Measurements from ENCODE around the gene CHRNE. TPM values are rescaled to one million over a fixed set of nuclear protein-coding genes. Genes with fewer than 3 reads are reported as not detected.

The CHRNE gene
- 0.05 to 0.12 TPM (median 0.07 TPM) in 4 of 5 replicates, not detected in the other for total RNA-seq (2022; extraction: Qiagen RNA extraction)

GRCh38 chr17:4903051-4903818 lies at the start of gene CHRNE:
Gene CHRNE, minus strand, starts transcription at chr17:4903098. Its CDS starts 35 bp downstream, at chr17:4903063.

GRCh38 chr17:4950746-4951204 lies 47.9 kb upstream of the CHRNE start, which contains the start of gene ENO3:
Gene ENO3, plus strand, starts transcription at chr17:4951119. Its CDS starts 711 bp downstream, at chr17:4951830.

GRCh38 chr17:4948166-4948930 lies 45.5 kb upstream of the CHRNE start, which contains the start of gene PFN1:
Gene PFN1, minus strand, starts transcription at chr17:4948530. Its CDS starts 136 bp downstream, at chr17:4948394.

DNA sequence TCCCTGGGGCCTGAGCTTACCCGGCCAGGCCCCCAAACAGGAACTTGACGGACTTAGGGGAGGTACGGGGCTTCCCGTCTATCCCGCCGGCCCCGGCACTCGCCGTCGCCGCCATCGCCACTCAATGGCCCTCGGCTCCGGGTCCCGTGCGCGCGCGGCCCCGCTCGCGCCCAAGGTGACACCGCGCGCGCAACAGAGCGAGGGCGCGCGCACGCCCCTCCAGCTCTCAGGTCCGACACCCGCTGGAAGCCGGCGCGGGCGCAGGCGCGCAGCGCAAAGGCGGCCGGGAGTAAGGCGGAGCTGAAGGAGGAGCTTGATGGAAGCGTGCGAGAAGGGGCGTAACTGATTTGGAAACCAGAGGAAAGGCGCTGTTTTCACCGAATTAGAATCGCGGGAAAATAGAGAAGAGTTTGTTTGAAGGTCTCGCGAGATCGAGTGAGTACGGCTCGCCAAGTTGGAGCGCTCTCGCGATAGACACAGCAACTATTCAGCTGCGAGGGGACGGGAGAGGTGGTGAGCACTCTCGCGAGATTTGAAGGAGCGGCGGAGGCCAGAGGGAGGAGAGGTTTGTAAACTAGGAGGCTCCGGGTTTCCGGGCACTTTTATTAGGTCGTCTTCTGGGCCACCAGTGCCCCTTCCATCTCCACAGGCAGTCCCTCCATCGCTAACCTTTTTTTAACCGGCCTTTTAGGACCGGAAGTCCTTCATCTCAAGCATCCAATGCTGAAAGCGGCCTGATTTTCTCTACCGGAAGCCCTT lies 37.1 kb upstream of the CHRNE start, which contains the start of the genes RNF167 and SLC25A11:
RNF167 (plus strand) TSS at position 473 of the 759 bp plus-strand sequence. CDS start 642 bp downstream, outside the sequence.
SLC25A11 (minus strand) TSS at position 251 of the 759 bp plus-strand sequence; CDS start at position 115, 136 bp downstream.

DNA sequence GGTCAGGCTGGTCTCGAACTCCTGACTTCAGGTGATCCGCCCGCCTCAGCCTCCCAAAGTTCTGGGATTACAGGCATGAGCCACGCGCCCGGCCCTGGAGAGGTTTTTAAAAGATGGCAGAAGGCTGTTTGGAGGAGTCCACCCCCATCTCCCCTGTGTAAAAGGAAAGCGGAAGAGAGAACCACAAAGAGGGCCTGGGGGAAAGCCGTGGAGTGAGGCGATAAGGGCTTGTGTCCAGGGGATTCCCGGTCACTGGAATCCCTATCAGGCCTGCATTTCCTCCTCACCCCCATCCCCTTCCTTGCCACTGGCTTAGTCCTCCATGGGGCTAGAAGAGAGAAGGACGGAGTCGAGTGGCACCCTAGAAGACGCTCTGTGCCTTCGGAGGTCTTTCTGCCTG lies 29.1 kb upstream of the CHRNE start, which contains the start of gene GP1BA:
GP1BA (plus strand) TSS at position 315 of the 400 bp plus-strand sequence. CDS start 328 bp downstream, outside the sequence.

GRCh38 chr17:4899341-4900230 lies 3.3 kb downstream of the CHRNE start, which contains the start of gene C17orf107:
Gene C17orf107, plus strand, starts transcription at chr17:4899536. Its CDS starts 227 bp downstream, at chr17:4899763.

Other genes starting within 250 kb of the CHRNE start
- 67.8 to 72.2 TPM (median 71.2 TPM) in 5 replicates for gene PELP1, start 199.0 kb downstream of the CHRNE start, total RNA-seq (2022; extraction: Qiagen RNA extraction)
- 48.0 to 63.1 TPM (median 54.3 TPM) in 5 replicates for gene ARRB2, start 192.5 kb downstream of the CHRNE start, total RNA-seq (2022; extraction: Qiagen RNA extraction)
- gene MED11, start 171.7 kb downstream of the CHRNE start, total RNA-seq (2022; extraction: Qiagen RNA extraction) = 36.8 to 42.3 TPM (median 40.0 TPM) in 5 replicates
- gene ZMYND15, start 163.3 kb downstream of the CHRNE start, total RNA-seq (2022; extraction: Qiagen RNA extraction) = 0.31 to 0.51 TPM (median 0.41 TPM) in 5 replicates
- 13.6 to 19.1 TPM (median 15.5 TPM) in 5 replicates for gene CXCL16, start 163.2 kb downstream of the CHRNE start, total RNA-seq (2022; extraction: Qiagen RNA extraction)
- 0.21 to 1.0 TPM (median 0.47 TPM) in 5 replicates for gene TM4SF5, start 131.2 kb downstream of the CHRNE start, total RNA-seq (2022; extraction: Qiagen RNA extraction)
- gene VMO1, start 116.7 kb downstream of the CHRNE start, total RNA-seq (2022; extraction: Qiagen RNA extraction) = 0.41 to 1.1 TPM (median 0.74 TPM) in 5 replicates
- gene GLTPD2, start 114.1 kb downstream of the CHRNE start, total RNA-seq (2022; extraction: Qiagen RNA extraction) = 0.10 TPM in 1 of 5 replicates, not detected in the others
- 442 to 505 TPM (median 483 TPM) in 5 replicates for gene PSMB6, start 106.9 kb downstream of the CHRNE start, total RNA-seq (2022; extraction: Qiagen RNA extraction)
- gene PLD2, start 95.9 kb downstream of the CHRNE start, total RNA-seq (2022; extraction: Qiagen RNA extraction) = 18.9 to 25.3 TPM (median 23.9 TPM) in 5 replicates
- gene MINK1, start 69.8 kb downstream of the CHRNE start, total RNA-seq (2022; extraction: Qiagen RNA extraction) = 47.9 to 64.6 TPM (median 57.9 TPM) in 5 replicates
- 0.17 to 0.31 TPM (median 0.25 TPM) in 5 replicates for gene C17orf107, start 3.6 kb downstream of the CHRNE start, total RNA-seq (2022; extraction: Qiagen RNA extraction)
- gene GP1BA, start 29.2 kb upstream of the CHRNE start, total RNA-seq (2022; extraction: Qiagen RNA extraction) = not detected in 5 replicates
- gene SLC25A11, start 36.9 kb upstream of the CHRNE start, total RNA-seq (2022; extraction: Qiagen RNA extraction) = 59.5 to 69.3 TPM (median 66.9 TPM) in 5 replicates
- gene RNF167, start 37.2 kb upstream of the CHRNE start, total RNA-seq (2022; extraction: Qiagen RNA extraction) = 86.0 to 136 TPM (median 116 TPM) in 5 replicates
- 2,071 to 2,769 TPM (median 2,761 TPM) in 5 replicates for gene PFN1, start 45.4 kb upstream of the CHRNE start, total RNA-seq (2022; extraction: Qiagen RNA extraction)
- gene ENO3, start 48.0 kb upstream of the CHRNE start, total RNA-seq (2022; extraction: Qiagen RNA extraction) = 43.2 to 51.8 TPM (median 45.9 TPM) in 5 replicates
- 66.5 to 79.2 TPM (median 70.5 TPM) in 5 replicates for gene SPAG7, start 64.7 kb upstream of the CHRNE start, total RNA-seq (2022; extraction: Qiagen RNA extraction)
- 25.5 to 36.5 TPM (median 31.3 TPM) in 5 replicates for gene CAMTA2, start 84.6 kb upstream of the CHRNE start, total RNA-seq (2022; extraction: Qiagen RNA extraction)
- gene INCA1, start 94.4 kb upstream of the CHRNE start, total RNA-seq (2022; extraction: Qiagen RNA extraction) = 1.1 to 2.0 TPM (median 1.8 TPM) in 5 replicates
- gene KIF1C, start 94.9 kb upstream of the CHRNE start, total RNA-seq (2022; extraction: Qiagen RNA extraction) = 98.2 to 122 TPM (median 115 TPM) in 5 replicates
- 0.54 to 1.2 TPM (median 0.73 TPM) in 5 replicates for gene SLC52A1, start 132.3 kb upstream of the CHRNE start, total RNA-seq (2022; extraction: Qiagen RNA extraction)
- 0.94 to 1.3 TPM (median 1.1 TPM) in 5 replicates for gene ZFP3, start 175.4 kb upstream of the CHRNE start, total RNA-seq (2022; extraction: Qiagen RNA extraction)
- 3.7 to 4.2 TPM (median 4.0 TPM) in 5 replicates for gene ZNF232, start 208.8 kb upstream of the CHRNE start, total RNA-seq (2022; extraction: Qiagen RNA extraction)
- 0.02 TPM in 5 replicates for gene USP6, start 212.9 kb upstream of the CHRNE start, total RNA-seq (2022; extraction: Qiagen RNA extraction)

Measured in A549 treated with Hydrocortisone at 1 μM for 4 hours (cell line).